ENCODE measurements around the gene TMEM220. TPM values are rescaled to one million over a fixed set of nuclear protein-coding genes. Genes with fewer than 3 reads are reported as not detected.

Gene TMEM220
- total and polyA plus RNA-seq, 9 of the 15 experiments (the other 6 are each of a cell fraction or from before 2014, with no cell fraction given) = not detected

GRCh38 chr17:10697092-10698081 lies 32.4 kb downstream of the TMEM220 start, which contains the start of the genes ADPRM and SCO1 (continued):
- TF ChIP-seq MGA (IDR thresholded peaks at IDR 0.05) = no peak
- no peak for TF ChIP-seq BACH1 (tag; IDR thresholded peaks at IDR 0.05)
- no peak for TF ChIP-seq TCF7 (IDR thresholded peaks at IDR 0.05; ENCODE audit: borderline replicate concordance)
- TF ChIP-seq ZFP1 (CRISPR knock-in tag; IDR thresholded peaks at IDR 0.05) = no peak
- no peak for TF ChIP-seq FOXA3 (CRISPR knock-in tag; conservative IDR thresholded peaks at IDR 0.05 in 1 of 2, IDR thresholded peaks at IDR 0.05 in 1 of 2)
- TF ChIP-seq SP1 (CRISPR knock-in tag; IDR thresholded peaks at IDR 0.05) = peak; percentile 9; the same call in 1 of the 2 replicates
- TF ChIP-seq RBM17 (IDR thresholded peaks at IDR 0.05; ENCODE audit: borderline replicate concordance, low read depth, low read length) = no peak
- no peak for TF ChIP-seq ZNF778 (CRISPR knock-in tag; IDR thresholded peaks at IDR 0.05)
- TF ChIP-seq HDAC6 (IDR thresholded peaks at IDR 0.05; ENCODE audit: low read depth, low read length) = no peak
- no peak for TF ChIP-seq KLF16 (IDR thresholded peaks at IDR 0.05)
- no peak for TF ChIP-seq SMAD1 (IDR thresholded peaks at IDR 0.05; ENCODE audit: low read depth, low read length, partially characterized antibody)
- TF ChIP-seq NFIC (IDR thresholded peaks at IDR 0.05) = peak; percentile 24; the same call in 1 of the 2 replicates
- TF ChIP-seq HINFP (tag; conservative IDR thresholded peaks at IDR 0.05; ENCODE audit: low read depth) = no peak

All from K562 (cell line).